Measurements from ENCODE around the gene KLF11.
A peak's percentile ranks its signal among the peaks of the same experiment; 100 is the strongest.

KLF11 gene

DNA sequence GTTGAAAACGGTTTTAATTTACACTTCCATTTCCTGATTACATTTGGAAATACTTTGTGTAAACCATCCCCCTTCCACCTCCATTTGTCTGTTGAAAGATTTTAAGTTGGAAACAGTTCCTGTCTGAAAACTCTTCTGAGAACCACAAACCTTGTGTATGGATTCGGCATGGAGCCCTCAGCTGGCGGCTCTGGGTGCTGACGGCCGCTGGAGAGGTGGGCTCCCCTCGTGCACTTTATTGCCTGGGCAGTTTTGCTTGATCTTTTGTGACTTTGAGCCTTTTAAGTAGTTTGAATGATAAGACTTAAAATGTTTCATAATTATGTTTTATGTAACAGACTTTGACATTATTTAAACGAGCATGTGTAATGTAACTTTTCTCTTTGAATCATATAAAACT, 11.1 kb downstream of the KLF11 start:
- Histone ChIP-seq H3K9me3 (ENCODE audit: insufficient read depth, low read depth, low read length) (no peaks in the 10 kb centered on the region), H3K36me3 (ENCODE audit: insufficient read depth, low read depth, low read length) (peaks cover 25% of the 10 kb centered on the region), H3K27me3 (ENCODE audit: insufficient read depth, low read length) (no peaks in the 10 kb centered on the region), H3K27ac (ENCODE audit: low read length) (no peak overlapping the region), H3K4me1 (ENCODE audit: insufficient read depth, low read length) (peaks cover 7% of the 10 kb centered on the region; the same call in 1 of the 2 replicates), H3K4me3 (ENCODE audit: low read length) (no peak overlapping the region), H3K9ac (ENCODE audit: low read depth, low read length) (no peak overlapping the region)

DNA sequence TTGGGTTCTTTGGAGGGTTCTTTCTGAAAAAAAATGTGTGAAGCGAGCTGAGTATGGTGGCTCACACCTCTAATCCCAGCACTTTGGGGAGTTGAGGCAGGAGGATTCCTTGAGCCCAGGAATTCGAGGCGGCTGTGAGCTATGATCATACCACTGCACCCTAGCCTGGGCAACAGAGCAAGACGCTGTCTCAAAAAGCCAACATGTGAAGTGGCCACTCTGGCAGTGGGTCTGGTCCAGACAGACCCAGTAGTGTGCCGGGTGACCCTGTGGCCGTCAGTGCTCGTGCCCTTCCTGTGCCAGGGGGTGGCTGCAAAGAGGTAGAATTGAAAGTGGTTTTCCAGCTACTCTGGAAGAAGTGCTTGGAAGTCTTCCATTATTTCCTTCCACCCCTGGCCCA, 11.6 kb downstream of the KLF11 start:
- peaks cover 22% of the 10 kb centered on the region for H3K36me3 ChIP-seq (ENCODE audit: insufficient read depth, low read depth, low read length)
- no peak overlapping the region for H3K4me3 ChIP-seq (ENCODE audit: low read length)
- no peaks in the 10 kb centered on the region for H3K9me3 ChIP-seq (ENCODE audit: insufficient read depth, low read depth, low read length)

DNA sequence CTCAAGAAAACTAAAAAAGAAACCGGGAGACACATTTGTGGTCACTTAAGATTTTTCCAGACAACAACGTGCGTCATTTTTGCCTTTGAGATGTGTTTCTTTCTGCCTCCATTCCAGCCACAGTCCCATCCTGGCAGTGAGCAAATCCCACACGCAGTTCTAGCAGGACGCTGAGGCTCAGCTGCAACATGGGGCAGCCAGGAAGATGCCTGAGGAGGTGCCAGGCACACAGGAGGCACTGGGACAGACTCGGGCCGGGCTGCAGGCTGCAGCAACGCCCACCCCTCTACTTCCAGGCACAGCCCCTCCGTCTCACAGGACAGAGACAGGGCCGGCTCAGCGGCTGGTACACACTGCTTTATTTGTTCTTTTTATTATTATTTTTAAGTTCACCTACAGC, 13.1 kb downstream of the KLF11 start:
- Histone ChIP-seq H3K36me3 (ENCODE audit: insufficient read depth, low read depth, low read length) (peaks cover 22% of the 10 kb centered on the region), H3K27ac (ENCODE audit: low read length) (no peak overlapping the region), H3K27me3 (ENCODE audit: insufficient read depth, low read length) (no peaks in the 10 kb centered on the region), H3K4me3 (ENCODE audit: low read length) (peak overlapping the region; percentile 73; the same call in 1 of the 2 replicates), H3K9ac (ENCODE audit: low read depth, low read length) (no peak overlapping the region), H3K9me3 (ENCODE audit: insufficient read depth, low read depth, low read length) (no peaks in the 10 kb centered on the region), H3K4me1 (ENCODE audit: insufficient read depth, low read length) (peaks cover 7% of the 10 kb centered on the region; the same call in 1 of the 2 replicates)

More for the DNA sequence above, 11.6 kb downstream of the KLF11 start:
- Histone ChIP-seq H3K4me1 (ENCODE audit: insufficient read depth, low read length) (peaks cover 7% of the 10 kb centered on the region; the same call in 1 of the 2 replicates), H3K9ac (ENCODE audit: low read depth, low read length) (no peak overlapping the region), H3K27me3 (ENCODE audit: insufficient read depth, low read length) (no peaks in the 10 kb centered on the region), H3K27ac (ENCODE audit: low read length) (no peak overlapping the region)

DNA sequence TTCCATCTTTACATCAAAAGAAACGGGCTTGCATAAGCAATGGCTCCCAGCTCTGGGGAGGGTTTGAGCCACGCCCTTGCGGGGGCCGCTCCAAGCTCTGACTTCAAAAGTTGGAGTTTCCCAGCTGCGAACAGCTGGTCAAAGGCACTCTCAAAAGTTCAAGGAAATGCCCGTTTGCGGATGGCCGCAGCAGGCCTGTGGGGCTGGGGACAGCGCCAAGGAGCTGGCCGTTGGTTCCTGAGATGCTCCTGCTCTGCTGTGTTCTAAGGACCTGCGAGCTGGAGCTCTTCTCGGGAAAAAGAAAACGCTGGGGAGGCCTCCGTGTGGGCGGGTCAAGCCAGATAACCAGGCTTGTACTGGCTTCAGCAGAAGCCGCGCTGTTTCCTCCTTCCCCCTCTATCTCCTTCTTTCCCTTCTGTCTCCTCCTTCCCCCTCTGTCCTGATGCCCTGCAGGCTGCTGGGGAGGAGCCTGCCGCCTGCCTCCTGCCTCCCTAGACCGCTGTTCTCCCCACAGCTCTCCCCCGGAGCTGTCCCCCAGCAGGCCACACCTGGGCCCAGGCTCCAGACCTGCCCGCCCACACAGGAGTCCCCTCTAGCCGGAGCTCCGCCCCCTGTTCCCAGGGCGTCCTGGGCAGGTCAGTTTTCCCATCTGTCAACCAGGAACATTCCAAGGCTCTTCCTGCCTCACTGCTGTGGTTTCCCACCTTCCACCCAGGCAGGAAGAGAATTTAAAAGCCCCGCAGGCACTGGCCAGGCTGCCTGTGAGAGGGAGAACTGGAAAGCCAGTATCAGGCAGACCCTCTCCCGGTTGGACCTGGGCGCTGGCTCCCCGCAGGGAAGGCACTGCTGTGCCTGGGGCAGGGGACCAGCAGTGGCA, 14.1 kb downstream of the KLF11 start:
- Histone ChIP-seq H3K4me3 (ENCODE audit: low read length) (peak overlapping the region; percentile 73), H3K9me3 (ENCODE audit: insufficient read depth, low read depth, low read length) (no peaks in the 10 kb centered on the region), H3K27ac (ENCODE audit: low read length) (no peak overlapping the region), H3K4me1 (ENCODE audit: insufficient read depth, low read length) (peaks cover 7% of the 10 kb centered on the region; the same call in 1 of the 2 replicates), H3K27me3 (ENCODE audit: insufficient read depth, low read length) (no peaks in the 10 kb centered on the region), H3K9ac (ENCODE audit: low read depth, low read length) (peak overlapping the region; percentile 66; the same call in 1 of the 2 replicates), H3K36me3 (ENCODE audit: insufficient read depth, low read depth, low read length) (peaks cover 16% of the 10 kb centered on the region; the same call in 1 of the 2 replicates)

DNA sequence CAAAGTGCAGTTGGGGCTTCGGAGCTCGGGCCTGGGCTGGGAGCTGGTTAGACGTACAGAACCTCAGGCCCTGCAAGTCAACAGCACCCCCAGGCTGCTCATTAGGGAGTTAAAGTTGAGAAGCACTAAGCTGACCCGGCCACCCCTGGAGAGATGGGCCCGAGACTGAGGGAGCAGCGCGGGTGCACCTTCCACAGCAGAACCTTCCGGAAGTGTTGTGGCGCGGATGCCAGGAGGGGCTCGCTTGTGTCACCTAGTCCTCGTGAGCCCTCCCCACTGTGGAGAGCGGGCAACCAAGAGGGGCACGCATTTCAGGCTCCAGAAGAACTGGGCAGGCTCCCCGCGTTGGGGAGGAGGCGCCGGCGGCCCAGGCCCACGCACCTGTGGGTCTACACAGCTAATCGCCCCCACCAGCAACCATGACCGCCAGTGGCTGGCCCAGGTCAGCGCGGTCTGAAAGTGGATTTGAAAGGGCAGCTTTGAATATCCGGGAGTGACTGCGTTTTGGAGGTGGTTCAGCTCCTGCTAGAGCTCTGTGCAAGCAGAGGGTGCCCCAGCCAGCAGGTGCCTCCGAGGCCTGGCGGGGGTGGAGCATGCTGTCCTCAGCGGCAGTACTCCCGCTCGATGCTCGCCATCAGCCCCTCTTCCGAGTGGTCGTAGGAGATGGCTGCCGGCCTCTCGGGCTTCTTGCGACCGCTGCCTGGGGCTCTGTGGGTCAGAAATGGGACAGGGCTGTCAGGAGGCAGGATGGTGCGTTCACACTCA, 15.1 kb downstream of the KLF11 start:
- H3K9ac ChIP-seq (ENCODE audit: low read depth, low read length): no peak overlapping the region
- H3K27ac ChIP-seq (ENCODE audit: low read length): no peak overlapping the region
- no peaks in the 10 kb centered on the region for H3K27me3 ChIP-seq (ENCODE audit: insufficient read depth, low read length)
- no peak overlapping the region for H3K4me3 ChIP-seq (ENCODE audit: low read length)
- no peaks in the 10 kb centered on the region for H3K9me3 ChIP-seq (ENCODE audit: insufficient read depth, low read depth, low read length)
- H3K36me3 ChIP-seq (ENCODE audit: insufficient read depth, low read depth, low read length): 0 out of 2 replicates have a peak, but pooled peaks cover 8% of the 10 kb centered on the region
- H3K4me1 ChIP-seq (ENCODE audit: insufficient read depth, low read length): peaks cover 7% of the 10 kb centered on the region; the same call in 1 of the 2 replicates

DNA sequence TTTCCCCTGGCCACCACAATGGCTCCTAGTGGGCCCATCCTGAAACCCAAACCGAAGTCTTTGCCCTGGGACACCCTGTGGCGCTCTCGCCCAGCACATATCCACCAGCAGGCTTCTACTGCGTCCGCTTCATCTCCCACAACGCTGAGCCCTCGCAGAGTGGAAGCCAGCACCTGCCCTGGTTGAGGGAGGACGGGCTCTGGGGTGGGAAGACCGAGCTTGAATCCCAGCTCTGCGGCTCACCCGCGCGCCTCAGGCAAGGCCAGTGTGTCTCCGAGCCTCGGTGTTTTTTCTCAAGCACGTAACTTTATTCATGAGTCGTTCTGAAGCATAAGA, 15.6 kb downstream of the KLF11 start:
- Histone ChIP-seq H3K27ac (ENCODE audit: low read length) (no peak overlapping the region), H3K9me3 (ENCODE audit: insufficient read depth, low read depth, low read length) (no peaks in the 10 kb centered on the region), H3K9ac (ENCODE audit: low read depth, low read length) (no peak overlapping the region), H3K4me1 (ENCODE audit: insufficient read depth, low read length) (peaks cover 7% of the 10 kb centered on the region; the same call in 1 of the 2 replicates), H3K27me3 (ENCODE audit: insufficient read depth, low read length) (no peaks in the 10 kb centered on the region), H3K36me3 (ENCODE audit: insufficient read depth, low read depth, low read length) (0 out of 2 replicates have a peak, but pooled peaks cover 3% of the 10 kb centered on the region), H3K4me3 (ENCODE audit: low read length) (no peak overlapping the region)

DNA sequence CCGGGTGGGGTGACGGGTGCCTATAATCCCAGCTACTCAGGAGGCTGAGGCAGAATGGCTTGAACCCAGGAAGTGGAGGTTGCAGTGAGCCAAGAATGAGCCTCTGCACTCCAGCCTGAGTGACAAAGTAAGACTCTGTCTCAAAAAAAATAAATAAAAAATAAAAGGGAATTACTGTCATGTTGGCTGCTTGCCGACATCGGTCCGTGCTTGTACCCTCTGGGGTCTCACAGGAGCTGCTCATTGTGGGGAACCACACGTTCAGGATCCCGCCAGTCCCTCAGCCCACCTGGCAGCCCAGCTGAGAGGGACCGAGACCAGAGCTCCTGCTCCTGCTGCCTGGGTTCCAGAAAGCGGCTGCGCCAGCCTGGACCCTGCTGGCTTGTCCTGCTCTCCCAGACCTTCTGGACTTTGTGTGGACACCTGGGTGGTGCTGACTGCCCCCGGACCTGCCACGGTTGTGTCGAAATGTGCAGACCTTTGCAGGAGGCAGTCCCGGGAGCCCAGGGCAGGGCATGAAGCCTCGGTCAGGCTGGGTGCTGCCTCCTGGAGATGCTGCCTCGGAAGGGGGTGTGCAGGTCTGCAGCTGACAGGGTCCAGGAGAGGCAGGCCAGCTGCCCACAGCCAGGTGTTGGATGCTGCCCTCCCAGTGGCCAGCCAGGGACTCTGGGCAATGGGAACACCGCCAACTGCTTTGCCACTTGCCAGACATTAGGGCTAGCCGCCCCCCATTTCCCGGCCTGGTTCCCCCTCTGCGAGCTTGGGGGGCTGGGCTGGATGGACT, 16.4 kb downstream of the KLF11 start:
- H3K36me3 ChIP-seq (ENCODE audit: insufficient read depth, low read depth, low read length): no peaks in the 10 kb centered on the region
- no peak overlapping the region for H3K27ac ChIP-seq (ENCODE audit: low read length)
- H3K27me3 ChIP-seq (ENCODE audit: insufficient read depth, low read length): no peaks in the 10 kb centered on the region
- H3K4me3 ChIP-seq (ENCODE audit: low read length): no peak overlapping the region
- H3K9me3 ChIP-seq (ENCODE audit: insufficient read depth, low read depth, low read length): no peaks in the 10 kb centered on the region
- H3K4me1 ChIP-seq (ENCODE audit: insufficient read depth, low read length): peaks cover 7% of the 10 kb centered on the region; the same call in 1 of the 2 replicates
- H3K9ac ChIP-seq (ENCODE audit: low read depth, low read length): no peak overlapping the region

DNA sequence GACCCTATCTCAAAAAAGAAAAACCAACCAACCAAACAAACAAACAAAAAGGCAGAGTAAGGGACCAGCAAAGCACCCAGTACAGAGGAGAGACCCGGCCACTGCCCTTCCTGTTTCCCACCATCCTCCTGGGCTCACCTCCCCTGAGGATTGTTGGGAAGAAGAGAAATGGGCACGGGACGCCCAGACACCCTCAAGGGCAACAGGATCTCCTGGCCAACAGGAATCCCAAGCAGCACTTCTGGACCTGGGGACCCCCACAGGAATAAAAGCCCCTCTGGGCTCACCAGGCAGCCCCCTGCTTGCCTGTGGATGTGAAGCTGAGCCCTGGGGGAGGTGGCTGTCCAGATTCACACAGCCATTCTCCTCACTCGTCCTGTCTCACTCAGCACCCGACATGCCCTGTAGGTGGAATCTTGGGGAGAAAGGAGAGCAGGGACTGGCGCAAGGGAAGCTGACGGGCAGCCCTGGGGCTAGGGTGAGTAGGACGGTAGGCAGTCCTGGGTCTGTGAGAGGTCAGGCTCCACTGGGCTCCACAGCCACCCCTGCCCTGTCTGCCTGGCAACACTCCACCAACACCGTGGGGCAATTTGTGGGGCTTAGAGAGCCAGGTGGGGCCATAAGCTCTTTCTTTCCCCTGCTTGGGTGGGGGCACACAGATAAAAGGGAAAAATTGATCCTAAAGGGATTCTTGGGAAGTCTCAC, 18.0 kb downstream of the KLF11 start:
- no peaks in the 10 kb centered on the region for H3K36me3 ChIP-seq (ENCODE audit: insufficient read depth, low read depth, low read length)
- H3K9ac ChIP-seq (ENCODE audit: low read depth, low read length): no peak overlapping the region
- no peaks in the 10 kb centered on the region for H3K9me3 ChIP-seq (ENCODE audit: insufficient read depth, low read depth, low read length)
- H3K27ac ChIP-seq (ENCODE audit: low read length): no peak overlapping the region
- no peaks in the 10 kb centered on the region for H3K27me3 ChIP-seq (ENCODE audit: insufficient read depth, low read length)
- peaks cover 7% of the 10 kb centered on the region; the same call in 1 of the 2 replicates for H3K4me1 ChIP-seq (ENCODE audit: insufficient read depth, low read length)
- no peak overlapping the region for H3K4me3 ChIP-seq (ENCODE audit: low read length)

DNA sequence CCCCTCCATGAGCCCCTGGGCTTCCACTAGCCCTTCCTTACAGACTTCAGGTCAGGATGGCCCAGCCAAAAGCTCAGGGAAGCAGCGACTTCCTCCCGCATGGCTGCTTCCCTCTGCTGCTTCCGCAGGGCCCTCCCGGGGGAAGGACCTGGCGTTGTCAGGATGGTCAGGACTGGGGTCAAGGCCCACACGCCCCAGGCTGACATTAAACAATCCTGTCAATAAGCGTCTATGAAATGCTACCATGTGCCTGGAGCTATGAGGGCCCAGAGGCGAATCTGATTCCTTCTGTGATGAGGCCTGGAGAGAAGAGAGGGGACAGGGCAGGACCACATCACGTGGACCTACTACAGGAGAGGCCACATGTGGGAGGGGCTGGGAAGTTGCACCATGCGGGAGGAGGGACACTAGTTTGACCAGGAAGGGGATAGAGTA, 19.6 kb downstream of the KLF11 start:
- H3K27ac ChIP-seq (ENCODE audit: low read length): no peak overlapping the region
- no peaks in the 10 kb centered on the region for H3K27me3 ChIP-seq (ENCODE audit: insufficient read depth, low read length)
- no peaks in the 10 kb centered on the region; the same call in 1 of the 2 replicates for H3K4me1 ChIP-seq (ENCODE audit: insufficient read depth, low read length)
- peaks cover 4% of the 10 kb centered on the region; the same call in 1 of the 2 replicates for H3K9me3 ChIP-seq (ENCODE audit: insufficient read depth, low read depth, low read length)
- H3K9ac ChIP-seq (ENCODE audit: low read depth, low read length): no peak overlapping the region
- no peaks in the 10 kb centered on the region for H3K36me3 ChIP-seq (ENCODE audit: insufficient read depth, low read depth, low read length)
- no peak overlapping the region for H3K4me3 ChIP-seq (ENCODE audit: low read length)

DNA sequence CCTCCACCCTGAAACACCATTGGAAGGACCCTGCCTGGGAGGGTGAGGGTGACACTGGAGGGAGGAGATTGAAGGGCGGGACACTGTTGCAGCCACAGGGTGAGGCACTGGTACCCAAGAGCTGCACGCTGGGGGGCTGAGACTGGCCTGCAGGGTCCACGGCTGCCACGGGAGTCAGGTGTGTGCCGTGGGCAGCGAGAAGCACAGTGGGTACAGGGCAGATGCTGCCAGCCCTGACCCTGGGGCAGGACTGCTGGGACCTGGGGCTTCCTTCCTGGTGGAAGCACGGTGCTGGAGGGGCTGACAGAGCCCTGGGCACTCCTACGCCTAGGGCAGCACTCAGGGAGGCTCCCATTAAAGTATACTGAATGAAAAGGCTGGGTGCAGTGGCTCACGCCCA, 20.2 kb downstream of the KLF11 start:
- H3K9ac ChIP-seq (ENCODE audit: low read depth, low read length): no peak overlapping the region
- H3K4me1 ChIP-seq (ENCODE audit: insufficient read depth, low read length): no peaks in the 10 kb centered on the region
- no peak overlapping the region for H3K4me3 ChIP-seq (ENCODE audit: low read length)
- peaks cover 4% of the 10 kb centered on the region; the same call in 1 of the 2 replicates for H3K9me3 ChIP-seq (ENCODE audit: insufficient read depth, low read depth, low read length)
- no peak overlapping the region for H3K27ac ChIP-seq (ENCODE audit: low read length)
- no peaks in the 10 kb centered on the region for H3K27me3 ChIP-seq (ENCODE audit: insufficient read depth, low read length)
- H3K36me3 ChIP-seq (ENCODE audit: insufficient read depth, low read depth, low read length): no peaks in the 10 kb centered on the region
